OCI-LY7 (cell line): Measurements from ENCODE around the gene STYXL1.

Experiments
- EZH2phosphoT487 ChIP-seq: fragments of 200-600 bp; sonication (generic); IDR thresholded peaks from 2 replicates; pipeline ENCODE4 v1.6.1; 2018; ENCODE audit warnings: low read depth, borderline replicate concordance, mild to moderate bottlenecking, mixed run types, antibody characterized with exemption, low read length, moderate library complexity, mixed read lengths
- TF ChIP-seq, protein P1 (sequence below): fragments of 200-600 bp; sonication (generic); conservative IDR thresholded peaks from 2 replicates; pipeline ENCODE4 v1.5.1; 2014; ENCODE audit warnings: mild to moderate bottlenecking, antibody characterized with exemption, low read length, moderate library complexity, mixed read lengths

DNA sequence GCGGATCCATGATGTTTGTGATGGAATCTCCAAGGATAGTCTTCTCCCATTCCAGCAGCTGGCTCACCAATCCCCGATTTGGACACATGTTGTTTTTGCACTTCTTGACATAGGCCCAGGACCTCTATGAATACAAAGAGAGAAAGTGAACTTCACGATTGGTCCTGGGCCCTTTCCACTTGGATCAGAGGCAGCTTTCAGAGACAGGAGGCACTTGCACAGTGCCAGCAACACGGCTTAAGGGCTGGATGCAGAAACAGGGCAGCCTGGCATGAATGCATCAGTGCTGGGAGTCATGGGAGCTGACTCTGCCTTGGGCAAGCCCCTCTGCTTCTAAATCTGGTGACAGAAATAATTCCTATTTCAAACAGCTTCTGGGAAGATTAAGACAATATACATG lies 51.3 kb downstream of the STYXL1 start:
- TF ChIP-seq, protein P1, sequence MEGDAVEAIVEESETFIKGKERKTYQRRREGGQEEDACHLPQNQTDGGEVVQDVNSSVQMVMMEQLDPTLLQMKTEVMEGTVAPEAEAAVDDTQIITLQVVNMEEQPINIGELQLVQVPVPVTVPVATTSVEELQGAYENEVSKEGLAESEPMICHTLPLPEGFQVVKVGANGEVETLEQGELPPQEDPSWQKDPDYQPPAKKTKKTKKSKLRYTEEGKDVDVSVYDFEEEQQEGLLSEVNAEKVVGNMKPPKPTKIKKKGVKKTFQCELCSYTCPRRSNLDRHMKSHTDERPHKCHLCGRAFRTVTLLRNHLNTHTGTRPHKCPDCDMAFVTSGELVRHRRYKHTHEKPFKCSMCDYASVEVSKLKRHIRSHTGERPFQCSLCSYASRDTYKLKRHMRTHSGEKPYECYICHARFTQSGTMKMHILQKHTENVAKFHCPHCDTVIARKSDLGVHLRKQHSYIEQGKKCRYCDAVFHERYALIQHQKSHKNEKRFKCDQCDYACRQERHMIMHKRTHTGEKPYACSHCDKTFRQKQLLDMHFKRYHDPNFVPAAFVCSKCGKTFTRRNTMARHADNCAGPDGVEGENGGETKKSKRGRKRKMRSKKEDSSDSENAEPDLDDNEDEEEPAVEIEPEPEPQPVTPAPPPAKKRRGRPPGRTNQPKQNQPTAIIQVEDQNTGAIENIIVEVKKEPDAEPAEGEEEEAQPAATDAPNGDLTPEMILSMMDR, result no peak
- TF ChIP-seq EZH2phosphoT487, result no peak
